GM10847 (cell line): ENCODE results near the gene NFE2L2.

Experiments used
- POLR2A ChIP-seq: IDR thresholded peaks from 2 replicates; pipeline ENCODE4 v1.6.1; 2011; ENCODE audit not compliant: insufficient read length; ENCODE audit errors: extremely low read depth

The NFE2L2 gene

GRCh38 chr2:177247693-177248262 is 16.7 kb downstream of the NFE2L2 start:
- TF ChIP-seq POLR2A, result no peak

DNA sequence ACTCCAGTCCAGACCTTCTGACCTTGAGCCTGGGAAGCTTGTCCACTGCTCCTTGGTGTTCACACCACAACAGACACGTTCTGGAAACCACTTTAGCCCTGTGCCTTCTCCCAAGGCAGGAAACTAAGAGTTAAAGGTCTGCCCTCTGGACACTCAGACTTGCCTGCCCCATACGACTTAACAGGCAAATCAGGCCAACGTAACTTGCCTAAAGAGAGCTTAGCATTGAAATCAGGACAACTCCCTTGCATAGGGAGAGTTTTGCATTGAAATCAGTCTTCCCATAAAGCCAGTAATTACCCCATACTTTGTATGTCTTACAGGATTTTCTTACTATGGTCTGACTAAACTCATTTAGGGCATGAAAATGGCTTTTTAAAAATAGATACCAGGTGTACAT is 18.5 kb downstream of the NFE2L2 start:
- TF ChIP-seq POLR2A, result no peak

GRCh38 chr2:177245010-177245422 is 19.5 kb downstream of the NFE2L2 start:
- no peak for TF ChIP-seq POLR2A

DNA sequence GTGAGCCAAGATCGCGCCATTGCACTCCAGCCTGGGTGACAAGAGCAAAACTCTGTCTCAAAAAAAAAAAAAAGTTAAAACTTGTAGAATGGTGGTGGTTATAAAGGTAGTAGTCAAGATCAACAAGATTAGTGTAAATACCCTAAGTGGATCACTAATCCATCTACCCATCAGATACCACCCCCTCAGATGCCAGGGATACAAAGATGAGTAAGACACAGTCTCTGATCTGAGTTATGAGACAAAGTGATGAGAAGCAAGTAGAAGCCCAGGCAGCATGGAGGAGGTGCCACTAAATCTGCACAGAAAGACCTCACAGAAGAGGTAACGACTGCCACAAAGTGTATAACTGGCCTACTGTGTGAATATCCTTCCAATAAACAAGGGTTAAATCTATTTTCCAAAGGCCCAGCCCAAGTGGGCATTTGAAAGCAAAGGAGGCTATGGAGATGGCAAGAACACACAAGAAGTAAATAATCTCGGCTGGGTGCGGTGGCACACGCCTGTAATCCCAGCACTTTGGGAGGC is 20.2 kb downstream of the NFE2L2 start:
- no peak for TF ChIP-seq POLR2A

DNA sequence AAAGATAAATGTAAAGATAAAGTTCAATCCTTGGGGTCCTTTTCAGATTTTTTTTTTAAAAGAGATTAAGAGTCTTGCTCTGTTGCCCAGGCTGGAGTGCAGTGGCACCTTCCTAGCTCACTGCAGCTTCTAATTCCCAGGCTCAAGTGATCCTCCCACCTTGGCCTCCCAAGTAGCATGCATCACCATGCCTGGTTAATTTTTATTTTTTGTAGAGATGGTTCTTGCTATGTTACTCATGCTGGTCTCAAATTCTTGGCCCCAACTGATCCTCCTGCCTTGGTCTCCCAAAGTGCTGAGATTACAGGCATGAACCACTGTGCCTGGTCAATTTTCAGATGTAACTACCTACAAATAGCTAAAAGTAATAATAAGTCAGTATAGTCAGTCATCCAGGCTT is 21.1 kb downstream of the NFE2L2 start:
- TF ChIP-seq POLR2A, result no peak

GRCh38 chr2:177243073-177243472 is 21.5 kb downstream of the NFE2L2 start:
- TF ChIP-seq POLR2A, result no peak

DNA sequence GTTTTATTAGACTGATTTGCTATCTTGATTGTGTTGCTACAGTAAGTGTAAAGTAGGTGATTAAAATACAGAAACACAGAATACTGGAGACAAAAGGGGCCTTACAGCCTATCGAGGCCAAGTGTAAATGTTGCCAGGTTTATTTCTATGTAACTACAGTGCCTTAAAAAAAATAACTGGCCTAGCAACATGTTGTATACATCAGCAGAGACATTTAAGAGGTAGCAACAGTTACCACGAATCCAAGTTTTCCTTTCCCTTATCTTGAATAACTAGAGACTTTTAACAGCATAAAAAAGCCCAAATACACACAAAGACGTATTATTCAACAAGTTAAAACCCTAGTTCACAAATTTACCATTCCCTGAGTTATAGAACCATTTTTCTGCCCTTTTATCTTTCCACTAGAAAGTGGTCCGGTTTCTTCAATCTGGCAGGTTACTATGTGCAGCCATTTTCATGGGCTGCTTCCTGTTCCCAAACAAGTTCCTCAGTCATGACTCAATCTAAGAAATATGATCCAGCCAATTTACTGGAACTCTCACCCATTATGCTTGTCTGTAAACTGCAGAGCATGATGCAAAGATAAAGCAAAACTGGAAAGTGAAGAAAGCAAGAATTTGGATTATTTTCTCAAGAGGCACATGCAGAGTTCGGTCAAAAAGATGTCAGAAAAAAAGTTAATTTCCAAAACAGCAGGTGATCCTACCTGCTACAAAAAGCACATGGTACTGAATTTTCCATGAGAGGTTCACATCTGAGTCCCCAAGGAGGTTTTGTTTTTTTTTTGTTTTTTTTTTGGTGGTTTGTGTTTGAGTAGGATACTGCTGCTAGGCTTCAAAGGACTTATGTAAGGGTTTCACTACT is 22.2 kb downstream of the NFE2L2 start:
- no peak for TF ChIP-seq POLR2A

- TF ChIP-seq POLR2A, result no peak
Measured at GRCh38 chr2:177241711-177242120, 22.8 kb downstream of the NFE2L2 start.

DNA sequence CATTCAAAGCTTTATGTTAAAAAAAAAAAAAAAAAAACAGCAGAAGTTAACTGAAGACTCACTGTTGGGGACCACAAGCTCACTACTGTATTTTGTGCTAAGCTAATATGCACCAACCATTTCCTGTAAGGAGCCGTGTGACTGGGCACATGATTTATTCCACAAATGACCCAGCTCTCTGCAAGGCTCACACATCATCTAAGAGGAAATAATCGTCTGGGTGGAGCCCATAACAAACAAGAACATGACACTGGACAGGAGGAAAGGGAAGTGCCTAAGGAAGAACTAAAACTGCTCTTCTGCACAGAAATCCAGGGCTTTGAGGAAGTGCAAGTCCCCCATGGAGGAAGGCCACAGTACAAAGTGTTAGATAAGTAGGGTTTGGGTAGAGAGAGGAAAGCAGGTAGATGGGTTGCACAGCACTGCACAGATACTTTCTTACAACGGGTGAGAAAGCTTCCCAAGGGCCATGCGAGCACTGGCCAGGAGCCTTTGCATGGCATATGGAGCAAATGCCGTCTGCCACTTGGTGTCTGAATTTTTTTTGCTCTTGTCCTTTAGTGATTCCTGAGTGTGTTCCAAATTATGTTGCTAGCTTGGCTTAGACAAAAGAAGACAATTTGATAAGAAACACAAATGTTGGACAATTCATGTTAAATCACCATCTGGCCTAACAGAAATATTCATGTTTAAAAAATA is 24.4 kb downstream of the NFE2L2 start:
- no peak for TF ChIP-seq POLR2A

DNA sequence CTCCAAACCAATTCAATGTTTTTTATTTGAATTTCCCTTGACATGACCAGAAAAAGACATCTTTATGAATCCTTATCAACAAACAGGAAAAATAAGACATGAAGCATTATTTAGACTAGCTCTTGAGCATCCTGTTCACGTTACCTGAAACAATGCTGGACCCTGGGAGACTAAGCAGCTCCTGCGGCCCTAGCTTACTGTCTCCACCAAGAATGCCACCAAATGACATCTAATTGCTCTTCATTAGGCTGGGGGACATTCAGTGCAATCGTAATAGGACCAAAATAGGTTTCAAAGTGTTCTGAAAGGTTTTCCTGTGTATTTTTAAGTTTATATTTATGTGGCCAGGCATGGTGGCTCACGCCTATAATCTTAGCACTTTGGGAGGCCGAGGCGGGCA is 25.5 kb downstream of the NFE2L2 start:
- no peak for TF ChIP-seq POLR2A

DNA sequence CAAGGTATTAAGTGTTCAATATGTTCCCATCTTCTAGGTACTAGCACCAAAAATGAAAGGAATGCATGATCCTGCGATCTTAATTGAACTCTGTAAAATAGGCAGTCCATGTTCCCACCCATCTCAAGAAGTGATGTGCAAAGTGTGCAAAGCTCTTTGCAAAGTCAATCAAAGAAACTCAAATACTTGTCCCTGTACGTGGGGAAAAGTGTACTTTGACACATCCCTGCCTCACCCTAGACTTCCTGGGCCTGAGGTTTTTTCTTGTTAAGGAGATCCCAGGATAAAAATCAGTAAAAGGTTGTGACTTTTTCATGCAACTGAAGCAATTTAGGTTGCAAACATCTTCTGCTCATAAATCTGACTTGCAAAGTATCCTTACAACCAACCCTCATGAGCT is 26.6 kb downstream of the NFE2L2 start:
- no peak for TF ChIP-seq POLR2A

DNA sequence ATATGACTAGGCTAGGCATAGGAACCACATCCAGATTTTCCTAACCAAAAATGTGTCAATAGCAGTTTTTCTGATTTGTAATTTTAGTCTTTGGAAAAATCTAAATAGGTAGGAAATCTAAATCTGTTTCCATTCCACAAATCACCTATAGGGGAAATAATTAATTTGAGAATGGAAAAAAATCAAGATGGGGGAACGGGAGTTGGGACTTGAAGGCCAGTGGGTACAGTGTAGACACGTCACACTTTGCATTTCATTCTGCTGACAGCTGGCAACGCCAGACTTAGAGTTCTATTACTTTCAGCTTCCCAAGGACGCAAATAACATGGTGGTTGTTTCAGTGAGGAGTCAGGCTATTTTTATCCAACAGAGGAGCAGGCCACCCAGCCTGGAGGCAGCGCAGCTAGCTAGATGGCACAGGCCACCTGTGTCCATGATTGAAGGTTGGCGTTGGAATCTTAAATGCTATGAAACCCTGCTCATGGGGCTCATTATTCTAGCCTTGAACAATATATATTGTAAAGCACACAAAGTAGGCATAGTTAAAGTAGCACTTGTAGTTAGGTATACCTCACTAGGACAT is 28.6 kb downstream of the NFE2L2 start:
- TF ChIP-seq POLR2A, result no peak

DNA sequence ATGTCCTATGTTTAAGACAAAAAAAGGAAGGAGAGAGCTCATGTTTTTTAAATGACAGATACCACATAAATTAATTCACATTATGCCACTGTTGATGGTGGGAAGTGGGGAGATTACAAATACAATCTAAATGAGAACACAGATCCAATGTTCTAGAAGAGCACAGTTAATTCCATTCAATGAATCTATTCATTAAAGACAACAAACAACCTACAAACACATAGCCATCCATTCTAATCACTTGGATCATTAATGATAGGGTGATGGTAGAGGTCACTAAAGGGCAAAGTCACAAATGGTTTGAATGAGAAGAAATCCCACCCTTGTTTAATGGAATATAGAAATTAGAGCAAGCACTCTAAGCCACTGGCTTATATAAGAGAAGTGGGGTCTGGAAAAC is 30.3 kb downstream of the NFE2L2 start:
- no peak for TF ChIP-seq POLR2A

- TF ChIP-seq POLR2A, result no peak
Measured at GRCh38 chr2:177232098-177232704, 32.3 kb downstream of the NFE2L2 start.

DNA sequence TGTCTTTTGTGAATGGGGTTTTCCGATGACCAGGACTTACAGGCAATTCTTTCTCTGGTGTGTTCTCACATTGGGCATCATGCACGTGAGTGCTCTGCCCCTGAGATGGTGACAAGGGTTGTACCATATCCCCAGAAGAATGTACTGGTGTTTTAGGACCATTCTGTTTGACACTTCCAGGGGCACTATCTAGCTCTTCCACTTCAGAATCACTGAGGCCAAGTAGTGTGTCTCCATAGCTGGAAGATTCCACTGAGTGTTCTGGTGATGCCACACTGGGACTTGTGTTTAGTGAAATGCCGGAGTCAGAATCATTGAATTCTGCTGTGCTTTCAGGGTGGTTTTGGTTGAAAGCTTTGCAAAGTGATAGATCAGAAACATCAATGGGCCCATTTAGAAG is 33.3 kb downstream of the NFE2L2 start:
- TF ChIP-seq POLR2A, result no peak
